SK-N-SH (cell line): ENCODE measurements around the gene HSPA4.

Source experiments
- CTCF ChIP-seq: fragments of 200-600 bp; sonication (generic); IDR thresholded peaks from 2 replicates; pipeline ENCODE4 v1.6.1; 2017; ENCODE audit warnings: antibody characterized with exemption, mild to moderate bottlenecking, moderate library complexity
- EP300 ChIP-seq, 2 experiments: IDR thresholded peaks; 2 replicates each; pipeline versions ENCODE4 v1.4.0 to v1.6.1; 2012; ENCODE audit warnings: borderline replicate concordance in 1 of 2, low read depth in 1 of 2, low read length in 1 of 2
- NRF1 ChIP-seq: IDR thresholded peaks from 2 replicates; pipeline ENCODE4 v1.6.1; 2012; ENCODE audit warnings: low read depth, mild to moderate bottlenecking, low read length
- POLR2AphosphoS5 ChIP-seq: IDR thresholded peaks from 2 replicates; pipeline ENCODE4 v1.6.1; 2012; ENCODE audit warnings: low read depth, low read length
- RAD21 ChIP-seq: IDR thresholded peaks from 2 replicates; pipeline ENCODE4 v1.6.1; 2012; ENCODE audit warnings: mild to moderate bottlenecking, low read length
- YY1 ChIP-seq: IDR thresholded peaks from 2 replicates; pipeline ENCODE4 v1.4.0; 2012; ENCODE audit warnings: low read depth, mild to moderate bottlenecking
- TF ChIP-seq, protein P1 (sequence below): fragments of 150-350 bp; IDR thresholded peaks from 2 replicates; pipeline ENCODE4 v1.6.1; 2017; ENCODE audit warnings: antibody characterized with exemption, low read length, low read depth, borderline replicate concordance

- TF ChIP-seq CTCF (no peak), POLR2AphosphoS5 (no peak), EP300 (IDR thresholded peaks at IDR 0.05; ENCODE audit: borderline replicate concordance in 1 of 2, low read depth in 1 of 2, low read length in 1 of 2) (no peak), YY1 (no peak), NRF1 (no peak), RAD21 (no peak)
- TF ChIP-seq, protein P1, sequence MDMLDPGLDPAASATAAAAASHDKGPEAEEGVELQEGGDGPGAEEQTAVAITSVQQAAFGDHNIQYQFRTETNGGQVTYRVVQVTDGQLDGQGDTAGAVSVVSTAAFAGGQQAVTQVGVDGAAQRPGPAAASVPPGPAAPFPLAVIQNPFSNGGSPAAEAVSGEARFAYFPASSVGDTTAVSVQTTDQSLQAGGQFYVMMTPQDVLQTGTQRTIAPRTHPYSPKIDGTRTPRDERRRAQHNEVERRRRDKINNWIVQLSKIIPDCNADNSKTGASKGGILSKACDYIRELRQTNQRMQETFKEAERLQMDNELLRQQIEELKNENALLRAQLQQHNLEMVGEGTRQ: no peak
These were observed 7.8 kb downstream of the HSPA4 start for GRCh38 chr5:133059621-133060020.
